GM13976 (cell line): Measurements from ENCODE around the gene PACRG.

Experiments
- DNase-seq: peaks from one replicate; pipeline ENCODE4 v3.0.0; 2012; ENCODE audit warnings: low spot score
- CTCF ChIP-seq: IDR thresholded peaks from 2 replicates; pipeline ENCODE4 v1.5.1; 2012; ENCODE audit warnings: borderline replicate concordance, mild to moderate bottlenecking; ENCODE audit not compliant: insufficient read depth; ENCODE audit errors: extremely low read depth, missing control alignments, control extremely low read depth
- in situ Hi-C: fragments of 300-500 bp; cut with MboI; formaldehyde crosslinking; loops from one replicate; pipeline ENCODE4 v1.12.0; 2022; ENCODE audit warnings: low sequenced_read_pairs, mixed read lengths, inconsistent platforms; ENCODE audit not compliant: unreplicated experiment

PACRG gene

GRCh38 chr6:163162874-163163213, 435.1 kb downstream of the PACRG start:
- DNase-seq, result no peak
- TF ChIP-seq CTCF, result no peak
- in situ Hi-C loops, result no loop called here

GRCh38 chr6:163164175-163164900, 436.6 kb downstream of the PACRG start:
- no peak for TF ChIP-seq CTCF
- no peak for DNase-seq
- in situ Hi-C loops, result no loop called here

- no peak for DNase-seq
- TF ChIP-seq CTCF, result no peak
- in situ Hi-C loops, result no loop called here
These were observed 437.6 kb downstream of the PACRG start for GRCh38 chr6:163165155-163165910.

- in situ Hi-C loops, result no loop called here
- no peak for DNase-seq
- TF ChIP-seq CTCF, result no peak
These were observed 438.1 kb downstream of the PACRG start for GRCh38 chr6:163165922-163166321.

- no peak for DNase-seq
- no peak for TF ChIP-seq CTCF
- in situ Hi-C loops, result no loop called here
These were observed 438.7 kb downstream of the PACRG start for GRCh38 chr6:163166507-163166906.

GRCh38 chr6:163169521-163169920, 441.7 kb downstream of the PACRG start:
- DNase-seq, result no peak
- in situ Hi-C loops, result no loop called here
- no peak for TF ChIP-seq CTCF
